Caco-2 (cell line): ENCODE measurements around the gene WNK2. TPM values are rescaled to one million over a fixed set of nuclear protein-coding genes. Genes with fewer than 3 reads are reported as not detected.

ENCODE experiments used
- BruUV-seq: library from RNA; stranded (reverse); fragments of 400-500 nt; replicated peaks from 2 replicates; lab custom pipeline; 2021; lab: Mats Ljungman, UMichigan
- CTCF ChIA-PET: fragments of 300-600 bp; sonication (Branson Sonifier 250); formaldehyde crosslinking; loops from one replicate; lab custom pipeline; 2022; ENCODE audit warnings: antibody characterized with exemption; lab: Charles Lee
- POLR2A ChIA-PET: fragments of 300-600 bp; sonication (Branson Sonifier 250); formaldehyde crosslinking; loops from one replicate; lab custom pipeline; 2022; ENCODE audit warnings: antibody characterized with exemption; lab: Charles Lee
- DNase-seq, 2 experiments: peaks; one replicate each; pipeline versions ENCODE4 v3.0.0 to v3.0.0-alpha.2; 2020 to 2022
- H3K27me3 ChIP-seq: replicated peaks from 2 replicates; pipeline ENCODE4 v1.6.0; 2011; ENCODE audit warnings: low read length; ENCODE audit not compliant: control insufficient read depth, insufficient read depth
- H3K36me3 ChIP-seq: 2 replicates; pipeline ENCODE4 v1.5.1; 2011; ENCODE audit warnings: low read length; ENCODE audit not compliant: control insufficient read depth, insufficient read depth
- H3K4me1 ChIP-seq: fragments of 250-450 bp; sonication (Bioruptor Pico); 2 replicates; pipeline ENCODE4 v1.5.1; 2020; ENCODE audit warnings: mild to moderate bottlenecking
- H3K4me3 ChIP-seq: 2 replicates; pipeline ENCODE4 v1.5.1; 2011; ENCODE audit warnings: low read depth, mild to moderate bottlenecking, control low read depth, low read length
- H3K9me3 ChIP-seq: fragments of 250-450 bp; sonication (Bioruptor Pico); 2 replicates; pipeline ENCODE4 v1.5.1; 2020; ENCODE audit warnings: mild to moderate bottlenecking, moderate library complexity
- H3K27ac Mint-ChIP-seq: one replicate; pipeline ENCODE4 v1.8.0; 2022; ENCODE audit warnings: mixed read lengths; ENCODE audit not compliant: unreplicated experiment
- H3K27me3 Mint-ChIP-seq: one replicate; pipeline ENCODE4 v1.8.0; 2022; ENCODE audit warnings: mixed read lengths; ENCODE audit not compliant: insufficient read depth, unreplicated experiment
- H3K36me3 Mint-ChIP-seq: one replicate; pipeline ENCODE4 v1.8.0; 2022; ENCODE audit warnings: mild to moderate bottlenecking, mixed read lengths; ENCODE audit not compliant: insufficient read depth, unreplicated experiment
- H3K4me1 Mint-ChIP-seq: one replicate; pipeline ENCODE4 v1.8.0; 2022; ENCODE audit warnings: low read depth, mixed read lengths; ENCODE audit not compliant: unreplicated experiment
- H3K4me3 Mint-ChIP-seq: one replicate; pipeline ENCODE4 v1.8.0; 2022; ENCODE audit warnings: mild to moderate bottlenecking, moderate library complexity, mixed read lengths; ENCODE audit not compliant: unreplicated experiment
- H3K9me3 Mint-ChIP-seq: one replicate; pipeline ENCODE4 v1.8.0; 2022; ENCODE audit warnings: mixed read lengths; ENCODE audit not compliant: unreplicated experiment
- CTCF ChIP-seq, 2 experiments: fragments of 200-600 bp in 1 of 2; IDR thresholded peaks; 1 replicate in 1 of 2; 2 replicates in 1 of 2; pipeline versions ENCODE4 v1.5.1 to v1.8.0; 2011 to 2022; ENCODE audit warnings: antibody characterized with exemption in 1 of 2, control low read depth in 1 of 2, inconsistent platforms in 1 of 2, low read depth in 1 of 2, low read length in 1 of 2, mild to moderate bottlenecking in 1 of 2, moderate library complexity in 1 of 2; ENCODE audit not compliant: insufficient read depth in 1 of 2, severe bottlenecking in 1 of 2, unreplicated experiment in 1 of 2
- intact Hi-C: fragments of 100-400 bp; cut with micrococcal nuclease; formaldehyde crosslinking; loops from one replicate; pipeline ENCODE4 v1.10.0; 2022; ENCODE audit not compliant: unreplicated experiment
- total RNA-seq: library from RNA; stranded (reverse); gene quantifications from 2 replicates; pipeline ENCODE4 v1.2.3, GENCODE V29; 2022

WNK2 gene
- total RNA-seq, 1 experiment from 2014 or later: 21.7 TPM

- H3K36me3 Mint-ChIP-seq: peaks cover 5% of the 10 kb centered on the region
- ChIA-PET CTCF (no interaction called here), POLR2A (no interaction called here)
- no peak for DNase-seq
- no peaks in the 10 kb centered on the region for H3K9me3 ChIP-seq
- no peaks in the 10 kb centered on the region for H3K36me3 ChIP-seq
- H3K27me3 Mint-ChIP-seq: no peaks in the 10 kb centered on the region
- no TSS peak for BruUV-seq
- no peaks in the 10 kb centered on the region for H3K4me1 ChIP-seq
- no peak overlapping the region for H3K4me3 ChIP-seq
- no peaks in the 10 kb centered on the region for H3K27me3 ChIP-seq
- no peak overlapping the region for H3K27ac Mint-ChIP-seq
- TF ChIP-seq CTCF (IDR thresholded peaks at IDR 0.05; ENCODE audit: insufficient read depth in 1 of 2, low read depth in 1 of 2, low read length in 1 of 2, severe bottlenecking in 1 of 2, unreplicated experiment in 1 of 2): no peak
- intact Hi-C loops: no loop called here
- no peaks in the 10 kb centered on the region for H3K9me3 Mint-ChIP-seq
- H3K4me1 Mint-ChIP-seq: no peaks in the 10 kb centered on the region
- H3K4me3 Mint-ChIP-seq: no peak overlapping the region
Observed at GRCh38 chr9:93190133-93190525, 6.2 kb downstream of the WNK2 start.

- H3K4me1 ChIP-seq: peaks cover 2% of the 10 kb centered on the region
- no peaks in the 10 kb centered on the region for H3K36me3 ChIP-seq
- no peaks in the 10 kb centered on the region for H3K27me3 ChIP-seq
- Mint-ChIP-seq H3K27ac (peak overlapping the region; percentile 32), H3K4me1 (peaks cover 1% of the 10 kb centered on the region), H3K27me3 (no peaks in the 10 kb centered on the region), H3K36me3 (peaks cover 5% of the 10 kb centered on the region), H3K9me3 (no peaks in the 10 kb centered on the region), H3K4me3 (no peak overlapping the region)
- BruUV-seq: no TSS peak
- TF ChIP-seq CTCF (IDR thresholded peaks at IDR 0.05; ENCODE audit: insufficient read depth in 1 of 2, low read depth in 1 of 2, low read length in 1 of 2, severe bottlenecking in 1 of 2, unreplicated experiment in 1 of 2): no peak
- ChIA-PET POLR2A (no interaction called here), CTCF (no interaction called here)
- no peaks in the 10 kb centered on the region for H3K9me3 ChIP-seq
- no peak overlapping the region for H3K4me3 ChIP-seq
- no peak for DNase-seq
- intact Hi-C loops: no loop called here
Observed at GRCh38 chr9:93190656-93191353, 6.9 kb downstream of the WNK2 start.

GRCh38 chr9:93191354-93191660 lies 7.4 kb downstream of the WNK2 start:
- TF ChIP-seq CTCF (IDR thresholded peaks at IDR 0.05; ENCODE audit: insufficient read depth in 1 of 2, low read depth in 1 of 2, low read length in 1 of 2, severe bottlenecking in 1 of 2, unreplicated experiment in 1 of 2): no peak
- BruUV-seq: no TSS peak
- Mint-ChIP-seq H3K9me3 (no peaks in the 10 kb centered on the region), H3K27me3 (no peaks in the 10 kb centered on the region), H3K36me3 (peaks cover 5% of the 10 kb centered on the region), H3K27ac (peak overlapping the region; percentile 32), H3K4me1 (peaks cover 6% of the 10 kb centered on the region), H3K4me3 (no peak overlapping the region)
- no peaks in the 10 kb centered on the region for H3K27me3 ChIP-seq
- DNase-seq: no peak
- no peaks in the 10 kb centered on the region for H3K9me3 ChIP-seq
- ChIA-PET CTCF (no interaction called here), POLR2A (no interaction called here)
- intact Hi-C loops: no loop called here
- H3K4me3 ChIP-seq: no peak overlapping the region
- peaks cover 7% of the 10 kb centered on the region for H3K4me1 ChIP-seq
- no peaks in the 10 kb centered on the region for H3K36me3 ChIP-seq
